NCI-H2029 treated with DMSO at 0.1 percent for 48 hours (cell line): ENCODE measurements around the gene ECI2.
A peak's percentile ranks its signal among the peaks of the same experiment; 100 is the strongest.
"Not testable (repeated sequence)": the region's sequence is repeated elsewhere in the genome, so short reads cannot be mapped to it uniquely, and the experiment has no call there.

Experiments
- DNase-seq: peaks from one replicate; lab custom pipeline; 2025; lab: John Stamatoyannopoulos, UW

ECI2 gene

GRCh38 chr6:4101298-4101697 lies 34.1 kb downstream of the ECI2 start:
- DNase-seq = no peak

- DNase-seq = no peak
Measured at GRCh38 chr6:4100655-4101054, 34.7 kb downstream of the ECI2 start.

- DNase-seq = no peak
Measured at GRCh38 chr6:4093288-4093687, 42.1 kb downstream of the ECI2 start.

- no peak for DNase-seq
Measured at GRCh38 chr6:4091941-4092340, 43.4 kb downstream of the ECI2 start.

GRCh38 chr6:4090043-4090442 lies 45.3 kb downstream of the ECI2 start:
- DNase-seq = not testable (repeated sequence)

- no peak for DNase-seq
Measured at GRCh38 chr6:4088704-4089103, 46.7 kb downstream of the ECI2 start.

GRCh38 chr6:4085332-4085700 lies 50.1 kb downstream of the ECI2 start:
- DNase-seq = no peak

- no peak for DNase-seq
Measured at GRCh38 chr6:4084444-4085331, 50.7 kb downstream of the ECI2 start.

GRCh38 chr6:4078691-4079471 lies 56.5 kb downstream of the ECI2 start, which contains the start of gene FAM217A:
Gene FAM217A, minus strand, starts transcription at chr6:4079137. Its CDS starts 1,723 bp downstream, at chr6:4077414.
- DNase-seq = no peak

GRCh38 chr6:4074478-4075235 lies 60.7 kb downstream of the ECI2 start:
- DNase-seq = no peak

- DNase-seq = no peak
Measured at GRCh38 chr6:4071330-4071729, 64.0 kb downstream of the ECI2 start.

GRCh38 chr6:4069199-4069598 lies 66.2 kb downstream of the ECI2 start:
- no peak for DNase-seq

- no peak for DNase-seq
Measured at GRCh38 chr6:4067673-4068072, 67.7 kb downstream of the ECI2 start.

- DNase-seq = peak; percentile 46
Measured at GRCh38 chr6:4066029-4066755, 69.2 kb downstream of the ECI2 start.
